Uterus (tissue), 2 donors: Measurements from ENCODE around the gene ADAMTS17.

ENCODE experiments used
- POLR2A ChIP-seq, 2 donors: fragments of 450-650 bp; IDR thresholded peaks; one replicate each; pipeline ENCODE4 v1.6.1; 2016; ENCODE audit warnings: antibody characterized with exemption in 2 of 2, mild to moderate bottlenecking in 1 of 2, moderate library complexity in 1 of 2
- TF ChIP-seq, protein P1 (sequence below), 4 experiments: fragments of 200-600 bp in 2 of 4; fragments of 450-650 bp in 2 of 4; sonication (generic) in 2 of 4; IDR thresholded peaks; one replicate each; pipeline ENCODE4 v1.5.1; 2016 to 2019; ENCODE audit warnings: antibody characterized with exemption in 4 of 4, mild to moderate bottlenecking in 2 of 4, moderate library complexity in 1 of 4

- TF ChIP-seq, protein P1, sequence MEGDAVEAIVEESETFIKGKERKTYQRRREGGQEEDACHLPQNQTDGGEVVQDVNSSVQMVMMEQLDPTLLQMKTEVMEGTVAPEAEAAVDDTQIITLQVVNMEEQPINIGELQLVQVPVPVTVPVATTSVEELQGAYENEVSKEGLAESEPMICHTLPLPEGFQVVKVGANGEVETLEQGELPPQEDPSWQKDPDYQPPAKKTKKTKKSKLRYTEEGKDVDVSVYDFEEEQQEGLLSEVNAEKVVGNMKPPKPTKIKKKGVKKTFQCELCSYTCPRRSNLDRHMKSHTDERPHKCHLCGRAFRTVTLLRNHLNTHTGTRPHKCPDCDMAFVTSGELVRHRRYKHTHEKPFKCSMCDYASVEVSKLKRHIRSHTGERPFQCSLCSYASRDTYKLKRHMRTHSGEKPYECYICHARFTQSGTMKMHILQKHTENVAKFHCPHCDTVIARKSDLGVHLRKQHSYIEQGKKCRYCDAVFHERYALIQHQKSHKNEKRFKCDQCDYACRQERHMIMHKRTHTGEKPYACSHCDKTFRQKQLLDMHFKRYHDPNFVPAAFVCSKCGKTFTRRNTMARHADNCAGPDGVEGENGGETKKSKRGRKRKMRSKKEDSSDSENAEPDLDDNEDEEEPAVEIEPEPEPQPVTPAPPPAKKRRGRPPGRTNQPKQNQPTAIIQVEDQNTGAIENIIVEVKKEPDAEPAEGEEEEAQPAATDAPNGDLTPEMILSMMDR (IDR thresholded peaks at IDR 0.05): no peak
- TF ChIP-seq POLR2A (IDR thresholded peaks at IDR 0.05): no peak
These were observed 31.5 kb upstream of the ADAMTS17 start for GRCh38 chr15:100373120-100373896.
